Subcutaneous adipose tissue (tissue), 4 donors: ENCODE measurements around the gene MYBPC2. TPM values are rescaled to one million over a fixed set of nuclear protein-coding genes. Genes with fewer than 3 reads are reported as not detected.

Experiments used
- CTCF ChIP-seq: fragments of 450-650 bp; IDR thresholded peaks from one replicate; pipeline ENCODE4 v1.5.1; 2016; ENCODE audit warnings: low read depth, mild to moderate bottlenecking, control low read depth, antibody characterized with exemption, moderate library complexity
- total RNA-seq, 4 donors: library from RNA; depleted of rRNA; stranded (reverse); fragments of >200 nt; gene quantifications; one replicate each; pipeline ENCODE4 v1.1.0, GENCODE V29; 2016

Gene MYBPC2
- total RNA-seq, 4 donors from 2014 or later = not detected

DNA sequence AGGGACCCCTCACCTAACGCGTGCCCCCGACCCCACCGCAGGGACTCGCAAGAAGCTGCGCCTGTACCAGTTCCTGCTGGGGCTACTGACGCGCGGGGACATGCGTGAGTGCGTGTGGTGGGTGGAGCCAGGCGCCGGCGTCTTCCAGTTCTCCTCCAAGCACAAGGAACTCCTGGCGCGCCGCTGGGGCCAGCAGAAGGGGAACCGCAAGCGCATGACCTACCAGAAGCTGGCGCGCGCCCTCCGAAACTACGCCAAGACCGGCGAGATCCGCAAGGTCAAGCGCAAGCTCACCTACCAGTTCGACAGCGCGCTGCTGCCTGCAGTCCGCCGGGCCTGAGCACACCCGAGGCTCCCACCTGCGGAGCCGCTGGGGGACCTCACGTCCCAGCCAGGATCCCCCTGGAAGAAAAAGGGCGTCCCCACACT is 4.7 kb upstream of the MYBPC2 start:
- no peak for TF ChIP-seq CTCF

- no peak for TF ChIP-seq CTCF
These were observed 3.8 kb upstream of the MYBPC2 start for GRCh38 chr19:50428772-50429463.

DNA sequence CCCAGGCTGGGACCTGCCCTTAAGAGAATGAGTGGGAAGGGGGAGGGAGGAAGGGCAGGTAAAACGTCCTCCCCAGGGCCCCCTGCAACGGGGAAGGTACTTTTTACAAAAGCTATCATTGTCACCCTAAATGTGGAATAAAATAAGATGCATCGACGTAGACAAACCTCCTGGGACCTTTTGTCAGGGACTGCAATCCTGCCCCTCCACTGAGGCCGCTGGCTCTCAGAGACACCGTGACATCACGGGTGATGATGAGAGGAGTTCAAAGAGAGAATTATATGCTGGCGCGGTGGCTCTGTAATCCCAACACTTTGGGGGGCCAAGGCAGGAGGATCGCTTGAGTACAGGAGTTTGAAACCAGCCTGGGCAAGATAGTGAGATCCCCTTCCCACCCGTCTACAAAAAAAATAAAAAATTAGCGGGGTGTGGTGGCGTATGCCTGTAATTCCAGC is 1.8 kb upstream of the MYBPC2 start:
- TF ChIP-seq CTCF = no peak

DNA sequence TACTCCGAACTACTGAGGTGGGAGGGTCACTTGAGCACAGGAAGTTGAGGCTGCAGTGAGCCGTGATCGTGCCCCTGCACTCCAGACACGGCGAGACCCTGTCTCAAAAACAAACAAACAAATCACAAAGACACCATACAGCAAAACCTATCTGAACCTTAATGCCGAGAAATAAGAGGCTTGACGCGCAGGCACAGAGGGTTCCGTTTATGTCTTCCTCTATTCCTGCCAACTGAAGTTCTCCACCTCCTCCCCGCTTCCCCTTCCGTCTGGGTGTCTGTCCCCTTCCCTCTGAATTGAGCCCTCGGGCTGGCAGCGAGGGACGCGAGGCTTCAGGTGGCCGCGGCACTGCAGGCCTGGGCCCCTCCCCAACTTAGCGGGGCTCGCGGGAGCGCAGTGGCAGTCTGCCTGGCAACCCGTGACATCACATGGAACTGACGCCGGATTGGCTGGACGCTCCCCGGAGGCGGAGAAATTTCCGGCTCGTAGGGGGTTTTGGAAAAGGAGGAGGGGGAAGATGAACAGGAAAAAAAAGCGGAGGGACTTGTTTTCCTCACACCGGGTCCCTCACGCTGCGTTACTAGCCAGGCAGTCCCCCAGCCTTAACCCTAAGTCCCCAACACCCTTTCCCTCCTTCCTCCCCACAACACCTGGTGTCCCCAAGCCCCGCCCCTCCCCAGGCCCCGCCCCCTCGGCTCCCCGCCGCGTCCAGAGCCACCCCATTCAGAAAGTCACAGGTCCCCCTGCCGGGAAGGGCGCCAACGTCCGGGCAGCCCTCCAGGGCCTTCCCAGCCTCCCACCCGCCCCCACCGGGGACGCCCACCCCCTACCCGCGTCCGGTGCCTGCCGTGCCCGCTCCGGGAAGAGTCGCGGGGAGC is 1.1 kb upstream of the MYBPC2 start:
- no peak for TF ChIP-seq CTCF

GRCh38 chr19:50433201-50434180 is 799 bp downstream of the MYBPC2 start:
- no peak for TF ChIP-seq CTCF

DNA sequence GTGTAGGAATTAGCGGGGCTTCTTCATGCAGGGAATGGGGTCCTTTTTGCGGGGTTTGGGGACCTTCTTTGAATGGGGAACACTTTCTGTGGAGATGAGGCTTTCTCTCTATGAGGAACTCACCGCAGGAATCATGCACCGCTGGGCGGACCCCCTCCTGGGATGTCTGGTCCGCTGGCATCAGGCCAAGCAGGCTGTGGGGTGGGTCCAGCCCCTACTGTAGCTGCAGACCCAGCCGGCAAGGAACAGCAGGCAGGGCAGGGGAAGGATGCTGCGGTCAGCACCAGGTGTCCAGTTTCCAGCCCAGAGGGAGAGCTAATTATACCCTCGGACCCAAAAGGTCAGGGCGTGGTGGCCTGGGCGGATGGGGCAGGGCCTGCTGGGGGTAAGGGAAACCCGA is 1.8 kb downstream of the MYBPC2 start:
- TF ChIP-seq CTCF = no peak
